ENCODE data around the gene VEZF1.
"Not testable (repeated sequence)": the region's sequence is repeated elsewhere in the genome, so short reads cannot be mapped to it uniquely, and the experiment has no call there.

The VEZF1 gene

GRCh38 chr17:57997085-57997809 is 9.2 kb upstream of the VEZF1 start:
- DNase-seq, result no peak

GRCh38 chr17:57995076-57995956 is 7.3 kb upstream of the VEZF1 start:
- peak; percentile 77 for DNase-seq

GRCh38 chr17:57994436-57994835 is 6.4 kb upstream of the VEZF1 start:
- DNase-seq, result no peak

GRCh38 chr17:57993471-57994365 is 5.7 kb upstream of the VEZF1 start:
- DNase-seq, result peak; percentile 42

GRCh38 chr17:57991537-57991936 is 3.5 kb upstream of the VEZF1 start:
- DNase-seq, result no peak

- no peak for DNase-seq
Observed at GRCh38 chr17:57990037-57990436, 2.0 kb upstream of the VEZF1 start.

- DNase-seq, result peak; percentile 64
Observed at GRCh38 chr17:57988301-57989250, 522 bp upstream of the VEZF1 start.

- DNase-seq, result peak; percentile 88
Observed at GRCh38 chr17:57986841-57987580, 1.0 kb downstream of the VEZF1 start.

GRCh38 chr17:57985675-57985974 is 2.4 kb downstream of the VEZF1 start:
- DNase-seq, result peak; percentile 73

GRCh38 chr17:57984936-57985674 is 2.9 kb downstream of the VEZF1 start:
- DNase-seq, result no peak

GRCh38 chr17:57984261-57984890 is 3.7 kb downstream of the VEZF1 start:
- DNase-seq, result peak; percentile 16

- DNase-seq, result peak; percentile 13
Observed at GRCh38 chr17:57983446-57983845, 4.6 kb downstream of the VEZF1 start.

- DNase-seq, result no peak
Observed at GRCh38 chr17:57982452-57983170, 5.4 kb downstream of the VEZF1 start.

GRCh38 chr17:57980522-57980921 is 7.5 kb downstream of the VEZF1 start:
- DNase-seq, result no peak

- DNase-seq, result no peak
Observed at GRCh38 chr17:57979076-57979475, 9.0 kb downstream of the VEZF1 start.

- DNase-seq, result no peak
Observed at GRCh38 chr17:57976594-57976993, 11.5 kb downstream of the VEZF1 start.

GRCh38 chr17:57975044-57975443 is 13.0 kb downstream of the VEZF1 start:
- DNase-seq, result no peak

- not testable (repeated sequence) for DNase-seq
Observed at GRCh38 chr17:57974053-57974824, 13.8 kb downstream of the VEZF1 start.

- DNase-seq, result no peak
Observed at GRCh38 chr17:57972151-57972550, 15.9 kb downstream of the VEZF1 start.
